GM18907 (cell line): ENCODE measurements around the gene BMP2.

Source experiments
- ATAC-seq: cut with Tn5 transposase; IDR thresholded peaks from one replicate; pipeline ENCODE4 v1.9.1; 2021; ENCODE audit warnings: mild to moderate bottlenecking, moderate library complexity; ENCODE audit not compliant: unreplicated experiment

BMP2 gene

GRCh38 chr20:6767536-6768227 lies at the start of gene BMP2:
Gene BMP2 (plus strand): TSS chr20:6767686. CDS start chr20:6770127, 2,441 bp downstream.
- ATAC-seq, result peak; percentile 75

GRCh38 chr20:6718662-6719368 lies 48.7 kb upstream of the BMP2 start:
- no peak for ATAC-seq

GRCh38 chr20:6719369-6719721 lies 48.1 kb upstream of the BMP2 start:
- no peak for ATAC-seq

GRCh38 chr20:6726761-6727160 lies 40.7 kb upstream of the BMP2 start:
- ATAC-seq, result no peak

- ATAC-seq, result no peak
These were observed 36.7 kb upstream of the BMP2 start for GRCh38 chr20:6730672-6731328.

GRCh38 chr20:6732001-6732447 lies 35.5 kb upstream of the BMP2 start:
- no peak for ATAC-seq

GRCh38 chr20:6732851-6733250 lies 34.6 kb upstream of the BMP2 start:
- ATAC-seq, result no peak

GRCh38 chr20:6733965-6734364 lies 33.5 kb upstream of the BMP2 start:
- no peak for ATAC-seq

- no peak for ATAC-seq
These were observed 31.3 kb upstream of the BMP2 start for GRCh38 chr20:6735942-6736845.

- ATAC-seq, result no peak
These were observed 28.1 kb upstream of the BMP2 start for GRCh38 chr20:6739406-6739805.

GRCh38 chr20:6740096-6740495 lies 27.4 kb upstream of the BMP2 start:
- ATAC-seq, result no peak

GRCh38 chr20:6744180-6744579 lies 23.3 kb upstream of the BMP2 start:
- no peak for ATAC-seq

- no peak for ATAC-seq
These were observed 22.7 kb upstream of the BMP2 start for GRCh38 chr20:6744805-6745204.

- ATAC-seq, result no peak
These were observed 20.4 kb upstream of the BMP2 start for GRCh38 chr20:6746901-6747609.

- no peak for ATAC-seq
These were observed 17.0 kb upstream of the BMP2 start for GRCh38 chr20:6750438-6750837.

GRCh38 chr20:6756693-6757595 lies 10.5 kb upstream of the BMP2 start:
- no peak for ATAC-seq

- ATAC-seq, result no peak
These were observed 2.9 kb upstream of the BMP2 start for GRCh38 chr20:6764619-6765018.

- ATAC-seq, result no peak
These were observed 1.9 kb upstream of the BMP2 start for GRCh38 chr20:6765469-6766058.

- no peak for ATAC-seq
These were observed 1.1 kb upstream of the BMP2 start for GRCh38 chr20:6766433-6766832.
